ENCODE results near the gene EIF4EBP2.

- no peak for TF ChIP-seq CTCF (IDR thresholded peaks at IDR 0.05)
- TF ChIP-seq JUNB (IDR thresholded peaks at IDR 0.05), result no peak
- no peak for TF ChIP-seq EHMT2 (IDR thresholded peaks at IDR 0.05; ENCODE audit: low read depth)
- no peak for TF ChIP-seq CEBPB (IDR thresholded peaks at IDR 0.05)
- no peak for TF ChIP-seq EP300 (IDR thresholded peaks at IDR 0.05)
- TF ChIP-seq POLR2AphosphoS2 (conservative IDR thresholded peaks at IDR 0.05; ENCODE audit: low read length), result no peak
- TF ChIP-seq JUN (IDR thresholded peaks at IDR 0.05), result no peak
These were observed 8.4 kb downstream of the EIF4EBP2 start for GRCh38 chr10:70412356-70412755.
